ENCODE data around the gene ZNF609.

ZNF609 gene

GRCh38 chr15:64464276-64465005, 4.1 kb downstream of the ZNF609 start:
- TF ChIP-seq GATA3 (IDR thresholded peaks at IDR 0.05; ENCODE audit: low read depth, low read length) (no peak), GATA2 (IDR thresholded peaks at IDR 0.05; ENCODE audit: low read depth, low read length) (no peak)

- no peak for TF ChIP-seq GATA3 (IDR thresholded peaks at IDR 0.05; ENCODE audit: low read depth, low read length)
- TF ChIP-seq GATA2 (IDR thresholded peaks at IDR 0.05; ENCODE audit: low read depth, low read length): no peak
Measured at GRCh38 chr15:64466408-64467141, 6.2 kb downstream of the ZNF609 start.

- TF ChIP-seq GATA3 (IDR thresholded peaks at IDR 0.05; ENCODE audit: low read depth, low read length): no peak
- no peak for TF ChIP-seq GATA2 (IDR thresholded peaks at IDR 0.05; ENCODE audit: low read depth, low read length)
Measured at GRCh38 chr15:64472161-64472560, 11.8 kb downstream of the ZNF609 start.

GRCh38 chr15:64474846-64475245, 14.5 kb downstream of the ZNF609 start:
- no peak for TF ChIP-seq GATA3 (IDR thresholded peaks at IDR 0.05; ENCODE audit: low read depth, low read length)
- no peak for TF ChIP-seq GATA2 (IDR thresholded peaks at IDR 0.05; ENCODE audit: low read depth, low read length)

- no peak for TF ChIP-seq GATA2 (IDR thresholded peaks at IDR 0.05; ENCODE audit: low read depth, low read length)
- no peak for TF ChIP-seq GATA3 (IDR thresholded peaks at IDR 0.05; ENCODE audit: low read depth, low read length)
Measured at GRCh38 chr15:64476550-64476949, 16.2 kb downstream of the ZNF609 start.

GRCh38 chr15:64478863-64479262, 18.5 kb downstream of the ZNF609 start:
- TF ChIP-seq GATA2 (IDR thresholded peaks at IDR 0.05; ENCODE audit: low read depth, low read length) (no peak), GATA3 (IDR thresholded peaks at IDR 0.05; ENCODE audit: low read depth, low read length) (no peak)

- TF ChIP-seq GATA2 (IDR thresholded peaks at IDR 0.05; ENCODE audit: low read depth, low read length) (no peak), GATA3 (IDR thresholded peaks at IDR 0.05; ENCODE audit: low read depth, low read length) (no peak)
Measured at GRCh38 chr15:64480891-64481290, 20.5 kb downstream of the ZNF609 start.

- TF ChIP-seq GATA3 (IDR thresholded peaks at IDR 0.05; ENCODE audit: low read depth, low read length) (no peak), GATA2 (IDR thresholded peaks at IDR 0.05; ENCODE audit: low read depth, low read length) (no peak)
Measured at GRCh38 chr15:64483749-64484148, 23.4 kb downstream of the ZNF609 start.

- TF ChIP-seq GATA2 (IDR thresholded peaks at IDR 0.05; ENCODE audit: low read depth, low read length) (no peak), GATA3 (IDR thresholded peaks at IDR 0.05; ENCODE audit: low read depth, low read length) (no peak)
Measured at GRCh38 chr15:64485796-64486195, 25.4 kb downstream of the ZNF609 start.

GRCh38 chr15:64490598-64491259, 30.4 kb downstream of the ZNF609 start:
- TF ChIP-seq GATA2 (IDR thresholded peaks at IDR 0.05; ENCODE audit: low read depth, low read length) (no peak), GATA3 (IDR thresholded peaks at IDR 0.05; ENCODE audit: low read depth, low read length) (no peak)

- TF ChIP-seq GATA3 (IDR thresholded peaks at IDR 0.05; ENCODE audit: low read depth, low read length) (no peak), GATA2 (IDR thresholded peaks at IDR 0.05; ENCODE audit: low read depth, low read length) (no peak)
Measured at GRCh38 chr15:64493641-64494040, 33.3 kb downstream of the ZNF609 start.

GRCh38 chr15:64500695-64501395, 40.5 kb downstream of the ZNF609 start:
- no peak for TF ChIP-seq GATA2 (IDR thresholded peaks at IDR 0.05; ENCODE audit: low read depth, low read length)
- no peak for TF ChIP-seq GATA3 (IDR thresholded peaks at IDR 0.05; ENCODE audit: low read depth, low read length)

GRCh38 chr15:64501396-64501715, 41.0 kb downstream of the ZNF609 start:
- TF ChIP-seq GATA2 (IDR thresholded peaks at IDR 0.05; ENCODE audit: low read depth, low read length) (no peak), GATA3 (IDR thresholded peaks at IDR 0.05; ENCODE audit: low read depth, low read length) (no peak)

- TF ChIP-seq GATA3 (IDR thresholded peaks at IDR 0.05; ENCODE audit: low read depth, low read length) (no peak), GATA2 (IDR thresholded peaks at IDR 0.05; ENCODE audit: low read depth, low read length) (no peak)
Measured at GRCh38 chr15:64502151-64502550, 41.8 kb downstream of the ZNF609 start.
